GM12873 (cell line): ENCODE data around the gene BOC.

Experiments used
- CTCF ChIP-seq: IDR thresholded peaks from 2 replicates; pipeline ENCODE4 v1.5.1; 2012; ENCODE audit warnings: low read depth, mild to moderate bottlenecking, moderate library complexity, low read length, control low read depth; ENCODE audit not compliant: insufficient read depth; ENCODE audit errors: missing control alignments

The BOC gene

GRCh38 chr3:113304856-113305540, 93.6 kb downstream of the BOC start:
- TF ChIP-seq CTCF = no peak

- no peak for TF ChIP-seq CTCF
Observed at GRCh38 chr3:113310960-113311359, 99.6 kb downstream of the BOC start.

GRCh38 chr3:113312416-113312815, 101.1 kb downstream of the BOC start:
- TF ChIP-seq CTCF = no peak

GRCh38 chr3:113314923-113315322, 103.6 kb downstream of the BOC start:
- TF ChIP-seq CTCF = no peak

GRCh38 chr3:113329757-113330156, 118.4 kb downstream of the BOC start:
- no peak for TF ChIP-seq CTCF

GRCh38 chr3:113330742-113331141, 119.4 kb downstream of the BOC start:
- no peak for TF ChIP-seq CTCF

- no peak for TF ChIP-seq CTCF
Observed at GRCh38 chr3:113331187-113331586, 119.8 kb downstream of the BOC start.
